Measurements from ENCODE around the gene COLQ. TPM values are rescaled to one million over a fixed set of nuclear protein-coding genes. Genes with fewer than 3 reads are reported as not detected.

Gene COLQ
- total and polyA plus RNA-seq, 4 donors: 0.27 to 2.6 (median 0.67) TPM

DNA sequence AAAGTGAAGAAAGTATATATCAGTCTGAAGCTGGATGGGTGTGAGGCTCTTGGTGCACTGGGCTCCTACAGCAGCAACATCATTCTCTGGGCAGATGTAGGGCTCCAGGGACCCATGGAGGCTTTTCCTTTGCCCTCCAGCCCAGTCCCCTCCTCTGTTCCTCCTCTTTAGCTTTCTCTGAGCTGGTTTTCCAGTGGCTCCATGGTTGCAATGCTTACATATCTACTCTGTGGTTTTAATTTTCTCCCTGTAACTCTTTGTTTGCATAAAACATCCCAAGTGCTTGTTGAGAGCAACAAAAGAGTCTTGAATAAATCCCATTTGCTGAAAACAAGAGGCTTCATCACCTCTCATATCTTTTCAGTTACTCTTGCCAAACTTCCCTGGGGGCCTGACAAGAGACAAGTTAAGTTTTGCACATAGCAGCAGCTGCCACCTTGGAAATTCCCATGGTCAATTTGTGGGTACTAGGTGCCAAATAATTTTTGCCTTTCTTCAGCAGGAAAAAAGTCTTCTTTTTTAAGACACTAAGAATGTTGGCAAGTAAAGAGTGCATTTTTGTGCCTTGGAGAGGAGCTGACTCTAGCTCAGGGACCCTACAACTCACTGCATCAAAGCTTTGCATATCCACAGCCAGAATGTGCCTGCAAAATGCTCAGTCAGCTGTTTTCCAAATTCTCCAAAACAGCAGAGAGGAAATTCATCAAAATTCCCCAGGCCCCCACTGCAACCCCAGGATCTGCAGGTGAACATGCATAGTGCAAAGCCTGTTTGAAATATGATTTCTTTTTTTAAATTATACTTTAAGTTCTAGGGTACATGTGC, 41.9 kb downstream of the COLQ start:
- no peak overlapping the region for H3K4me3 ChIP-seq (ENCODE audit: low read depth in 1 of 3, low read length in 3 of 3)
- no peaks in the 10 kb centered on the region for H3K27me3 ChIP-seq (ENCODE audit: control insufficient read depth in 4 of 4, insufficient read depth in 4 of 4, low read length in 3 of 4)
- no peaks in the 10 kb centered on the region for H3K4me1 ChIP-seq (ENCODE audit: control insufficient read depth in 4 of 4, insufficient read depth in 4 of 4, low read length in 3 of 4)
- H3K9ac ChIP-seq (ENCODE audit: low read depth in 1 of 2, low read length in 2 of 2): no peak overlapping the region
- no peaks in the 10 kb centered on the region for H3K36me3 ChIP-seq (ENCODE audit: control insufficient read depth in 4 of 4, insufficient read depth in 3 of 4, low read depth in 1 of 4, low read length in 3 of 4)
- DNase-seq (ENCODE audit: low spot score): no peak
- no peaks in the 10 kb centered on the region for H3K9me3 ChIP-seq (ENCODE audit: control insufficient read depth in 4 of 4, low read length in 3 of 4)
- H3K27ac ChIP-seq (ENCODE audit: low read depth in 1 of 2, low read length in 2 of 2): no peak overlapping the region
- TF ChIP-seq FOXA1 (IDR thresholded peaks at IDR 0.05): no peak
- TF ChIP-seq, protein P1, sequence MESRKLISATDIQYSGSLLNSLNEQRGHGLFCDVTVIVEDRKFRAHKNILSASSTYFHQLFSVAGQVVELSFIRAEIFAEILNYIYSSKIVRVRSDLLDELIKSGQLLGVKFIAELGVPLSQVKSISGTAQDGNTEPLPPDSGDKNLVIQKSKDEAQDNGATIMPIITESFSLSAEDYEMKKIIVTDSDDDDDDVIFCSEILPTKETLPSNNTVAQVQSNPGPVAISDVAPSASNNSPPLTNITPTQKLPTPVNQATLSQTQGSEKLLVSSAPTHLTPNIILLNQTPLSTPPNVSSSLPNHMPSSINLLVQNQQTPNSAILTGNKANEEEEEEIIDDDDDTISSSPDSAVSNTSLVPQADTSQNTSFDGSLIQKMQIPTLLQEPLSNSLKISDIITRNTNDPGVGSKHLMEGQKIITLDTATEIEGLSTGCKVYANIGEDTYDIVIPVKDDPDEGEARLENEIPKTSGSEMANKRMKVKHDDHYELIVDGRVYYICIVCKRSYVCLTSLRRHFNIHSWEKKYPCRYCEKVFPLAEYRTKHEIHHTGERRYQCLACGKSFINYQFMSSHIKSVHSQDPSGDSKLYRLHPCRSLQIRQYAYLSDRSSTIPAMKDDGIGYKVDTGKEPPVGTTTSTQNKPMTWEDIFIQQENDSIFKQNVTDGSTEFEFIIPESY (IDR thresholded peaks at IDR 0.05): no peak
- TF ChIP-seq, protein P2, sequence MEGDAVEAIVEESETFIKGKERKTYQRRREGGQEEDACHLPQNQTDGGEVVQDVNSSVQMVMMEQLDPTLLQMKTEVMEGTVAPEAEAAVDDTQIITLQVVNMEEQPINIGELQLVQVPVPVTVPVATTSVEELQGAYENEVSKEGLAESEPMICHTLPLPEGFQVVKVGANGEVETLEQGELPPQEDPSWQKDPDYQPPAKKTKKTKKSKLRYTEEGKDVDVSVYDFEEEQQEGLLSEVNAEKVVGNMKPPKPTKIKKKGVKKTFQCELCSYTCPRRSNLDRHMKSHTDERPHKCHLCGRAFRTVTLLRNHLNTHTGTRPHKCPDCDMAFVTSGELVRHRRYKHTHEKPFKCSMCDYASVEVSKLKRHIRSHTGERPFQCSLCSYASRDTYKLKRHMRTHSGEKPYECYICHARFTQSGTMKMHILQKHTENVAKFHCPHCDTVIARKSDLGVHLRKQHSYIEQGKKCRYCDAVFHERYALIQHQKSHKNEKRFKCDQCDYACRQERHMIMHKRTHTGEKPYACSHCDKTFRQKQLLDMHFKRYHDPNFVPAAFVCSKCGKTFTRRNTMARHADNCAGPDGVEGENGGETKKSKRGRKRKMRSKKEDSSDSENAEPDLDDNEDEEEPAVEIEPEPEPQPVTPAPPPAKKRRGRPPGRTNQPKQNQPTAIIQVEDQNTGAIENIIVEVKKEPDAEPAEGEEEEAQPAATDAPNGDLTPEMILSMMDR (IDR thresholded peaks at IDR 0.05; ENCODE audit: low read depth, low read length, missing input control): no peak
- no peak for TF ChIP-seq YY1 (IDR thresholded peaks at IDR 0.05)
- no peak for TF ChIP-seq FOXA2 (IDR thresholded peaks at IDR 0.05)
- no peak for TF ChIP-seq REST (IDR thresholded peaks at IDR 0.05)
- no peak for TF ChIP-seq MAX (IDR thresholded peaks at IDR 0.05)
- no peak for TF ChIP-seq RXRA (IDR thresholded peaks at IDR 0.05)
- TF ChIP-seq NR2F2 (IDR thresholded peaks at IDR 0.05): no peak
- no peak for TF ChIP-seq TAF1 (conservative IDR thresholded peaks at IDR 0.05)
- no peak for TF ChIP-seq HNF4A (conservative IDR thresholded peaks at IDR 0.05)
- TF ChIP-seq SP1 (IDR thresholded peaks at IDR 0.05): no peak
- TF ChIP-seq GABPA (IDR thresholded peaks at IDR 0.05 in 1 of 2, conservative IDR thresholded peaks at IDR 0.05 in 1 of 2): no peak
- no peak for TF ChIP-seq RAD21 (IDR thresholded peaks at IDR 0.05)
- no peak for TF ChIP-seq HNF4G (IDR thresholded peaks at IDR 0.05)
- TF ChIP-seq, protein P3, sequence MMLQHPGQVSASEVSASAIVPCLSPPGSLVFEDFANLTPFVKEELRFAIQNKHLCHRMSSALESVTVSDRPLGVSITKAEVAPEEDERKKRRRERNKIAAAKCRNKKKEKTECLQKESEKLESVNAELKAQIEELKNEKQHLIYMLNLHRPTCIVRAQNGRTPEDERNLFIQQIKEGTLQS (IDR thresholded peaks at IDR 0.05): no peak
